HCT116 (cell line): ENCODE data around the gene FNBP1L. TPM values are rescaled to one million over a fixed set of nuclear protein-coding genes. Genes with fewer than 3 reads are reported as not detected.

ENCODE experiments used
- ATAC-seq: fragments of 200-7000 bp; cut with Tn5 transposase; 2 replicates; pipeline ENCODE4 v1.9.1; 2020; ENCODE audit warnings: mild to moderate bottlenecking, moderate library complexity
- BruUV-seq: library from RNA; stranded (reverse); fragments of 400-500 nt; replicated peaks from 2 replicates; lab custom pipeline; 2021; lab: Mats Ljungman, UMichigan
- CTCF ChIA-PET: fragments of 300-600 bp; sonication (Branson Sonifier 250); formaldehyde crosslinking; loops from one replicate; lab custom pipeline; 2021; ENCODE audit warnings: antibody characterized with exemption; lab: Charles Lee
- POLR2A ChIA-PET: fragments of 300-600, 350-600 bp; sonication (Branson Sonifier 250); formaldehyde crosslinking; loops from one replicate; lab custom pipeline; 2021; ENCODE audit warnings: antibody characterized with exemption; lab: Charles Lee
- RAD21 ChIA-PET, 2 experiments: fragments of 300-600 bp; sonication (Branson Sonifier 250); formaldehyde crosslinking; loops; one replicate each; lab custom pipeline; 2023; ENCODE audit warnings: low total read pairs in 2 of 2; ENCODE audit not compliant: uncharacterized antibody in 2 of 2, unreplicated experiment in 2 of 2, low non-redundant PET in 1 of 2; lab: Charles Lee
- DNase-seq: peaks from one replicate; pipeline ENCODE4 v3.0.0-alpha.2; 2010; ENCODE audit warnings: low read depth, low spot score
- H2AFZ ChIP-seq: fragments of 200-600 bp; shearing (Covaris generic), sonication (generic); 2 replicates; pipeline ENCODE4 v1.6.1; 2017; ENCODE audit warnings: low read depth, mixed run types, mixed read lengths, antibody characterized with exemption, low read length; ENCODE audit not compliant: poor library complexity, severe bottlenecking
- H3K27ac ChIP-seq: 2 replicates; pipeline ENCODE4 v1.5.1; 2012; ENCODE audit warnings: low read depth, low read length
- H3K27me3 ChIP-seq: fragments of 200-600 bp; sonication (generic); 2 replicates; pipeline ENCODE4 v1.6.1; 2016; ENCODE audit warnings: mixed run types, low read length, mixed read lengths; ENCODE audit not compliant: insufficient read depth
- H3K36me3 ChIP-seq, 2 experiments: fragments of 200-500 bp in 1 of 2; fragments of 200-600 bp in 1 of 2; sonication (Bioruptor generic) in 1 of 2; sonication (generic) in 1 of 2; 2 replicates each; pipeline versions ENCODE4 v1.5.1 to v1.6.1; 2014 to 2016; ENCODE audit warnings: low read length in 2 of 2, inconsistent platforms in 1 of 2, mixed read lengths in 1 of 2, mixed run types in 1 of 2; ENCODE audit not compliant: insufficient read depth in 2 of 2, control insufficient read depth in 1 of 2
- H3K4me1 ChIP-seq, 2 experiments: fragments of 200-600 bp in 1 of 2; sonication (generic) in 1 of 2; 2 replicates each; pipeline versions ENCODE4 v1.5.1 to v1.6.1; 2012 to 2017; ENCODE audit warnings: low read length in 2 of 2, inconsistent platforms in 1 of 2, mild to moderate bottlenecking in 1 of 2, mixed read lengths in 1 of 2, mixed run types in 1 of 2, moderate library complexity in 1 of 2; ENCODE audit not compliant: insufficient read depth in 2 of 2, control insufficient read depth in 1 of 2
- H3K4me2 ChIP-seq: fragments of 200-600 bp; sonication (generic); 2 replicates; pipeline ENCODE4 v1.6.1; 2017; ENCODE audit warnings: mixed run types, low read length, mixed read lengths
- H3K4me3 ChIP-seq, 2 experiments: fragments of 200-600 bp in 1 of 2; sonication (generic) in 1 of 2; replicated peaks in 1 of 2; 2 replicates each; pipeline ENCODE4 v1.5.1; 2011 to 2016; ENCODE audit warnings: low read length in 2 of 2, control low read depth in 1 of 2, low read depth in 1 of 2, mild to moderate bottlenecking in 1 of 2, mixed read lengths in 1 of 2, mixed run types in 1 of 2
- H3K79me2 ChIP-seq: fragments of 200-600 bp; sonication (generic); 2 replicates; pipeline ENCODE4 v1.6.1; 2017; ENCODE audit warnings: mild to moderate bottlenecking, mixed run types, low read length, moderate library complexity, mixed read lengths; ENCODE audit not compliant: insufficient read depth
- H3K9ac ChIP-seq: fragments of 200-600 bp; sonication (generic); 2 replicates; pipeline ENCODE4 v1.6.1; 2016; ENCODE audit warnings: low read length, mixed read lengths
- H3K9me2 ChIP-seq: fragments of 200-600 bp; sonication (generic), shearing (Covaris generic); 2 replicates; pipeline ENCODE4 v1.6.1; 2017; ENCODE audit warnings: mixed run types, mild to moderate bottlenecking, moderate library complexity; ENCODE audit not compliant: insufficient read depth
- H3K9me3 ChIP-seq, 2 experiments: fragments of 200-500 bp in 1 of 2; fragments of 200-600 bp in 1 of 2; sonication (Bioruptor generic) in 1 of 2; sonication (generic) in 1 of 2; 2 replicates each; pipeline ENCODE4 v1.6.1; 2014 to 2017; ENCODE audit warnings: low read length in 2 of 2, mixed read lengths in 2 of 2, inconsistent platforms in 1 of 2, low read depth in 1 of 2, mild to moderate bottlenecking in 1 of 2, mixed run types in 1 of 2, moderate library complexity in 1 of 2; ENCODE audit not compliant: control insufficient read depth in 1 of 2, insufficient read depth in 1 of 2
- H4K20me1 ChIP-seq: fragments of 200-600 bp; sonication (generic), shearing (Covaris generic); 2 replicates; pipeline ENCODE4 v1.6.1; 2017; ENCODE audit warnings: mixed run types, mild to moderate bottlenecking, moderate library complexity; ENCODE audit not compliant: insufficient read depth
- CBX3 ChIP-seq: IDR thresholded peaks from 2 replicates; pipeline ENCODE4 v1.6.1; 2012; ENCODE audit warnings: low read depth
- ELF1 ChIP-seq: IDR thresholded peaks from 2 replicates; pipeline ENCODE4 v1.6.1; 2012; ENCODE audit warnings: low read depth, borderline replicate concordance
- FOSL1 ChIP-seq: IDR thresholded peaks from 2 replicates; pipeline ENCODE4 v1.6.1; 2012; ENCODE audit warnings: low read depth
- POLR2A ChIP-seq: IDR thresholded peaks from 2 replicates; pipeline ENCODE4 v1.7.0; 2011; ENCODE audit warnings: borderline replicate concordance; ENCODE audit not compliant: insufficient read depth, insufficient read length; ENCODE audit errors: extremely low read depth
- POLR2AphosphoS5 ChIP-seq: IDR thresholded peaks from 2 replicates; pipeline ENCODE4 v1.6.1; 2011; ENCODE audit warnings: mild to moderate bottlenecking, low read depth, low read length, moderate library complexity
- RAD21 ChIP-seq: IDR thresholded peaks from 2 replicates; pipeline ENCODE4 v1.6.1; 2012; ENCODE audit warnings: low read depth, mild to moderate bottlenecking
- SP1 ChIP-seq: IDR thresholded peaks from 2 replicates; pipeline ENCODE4 v1.6.1; 2012; ENCODE audit warnings: low read depth
- TCF7L2 ChIP-seq: IDR thresholded peaks from 2 replicates; pipeline ENCODE4 v1.7.0; 2011; ENCODE audit warnings: borderline replicate concordance, inconsistent platforms; ENCODE audit not compliant: insufficient read depth, insufficient read length; ENCODE audit errors: extremely low read depth
- intact Hi-C: fragments of 100-400 bp; cut with micrococcal nuclease; formaldehyde crosslinking; loops from 2 replicates; pipeline ENCODE4 v1.10.0; 2022
- total RNA-seq: library from RNA; stranded (reverse); gene quantifications from one replicate; pipeline ENCODE4 v1.2.1, GENCODE V29; 2021; ENCODE audit not compliant: unreplicated experiment
- TF ChIP-seq, protein P1 (sequence below): IDR thresholded peaks from 2 replicates; pipeline ENCODE4 v1.6.1; 2012; ENCODE audit warnings: low read depth

The FNBP1L gene
- total RNA-seq, 1 experiment from 2014 or later: 26.1 TPM

DNA sequence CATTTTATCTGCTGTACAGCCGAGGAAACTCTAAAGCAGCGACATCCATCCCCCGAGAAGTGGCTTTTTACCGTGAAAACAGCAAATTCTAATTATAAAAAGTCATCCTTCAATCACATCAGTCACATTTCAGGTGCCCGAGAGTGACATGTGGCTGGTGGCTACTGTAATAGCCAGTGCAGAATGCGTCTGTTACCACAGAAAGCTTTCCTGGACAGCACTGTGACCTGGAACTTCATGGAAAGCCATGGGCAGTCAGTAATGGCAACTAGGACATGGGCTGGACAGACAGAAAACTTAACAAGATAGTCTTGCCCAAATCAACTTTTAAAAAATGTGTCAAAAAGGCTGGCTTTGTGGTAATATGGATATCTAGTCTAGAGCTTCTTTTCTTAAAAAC, 127.1 kb downstream of the FNBP1L start:
- no peaks in the 10 kb centered on the region for H3K9me2 ChIP-seq
- no peak overlapping the region for H3K4me3 ChIP-seq
- TF ChIP-seq, protein P1, sequence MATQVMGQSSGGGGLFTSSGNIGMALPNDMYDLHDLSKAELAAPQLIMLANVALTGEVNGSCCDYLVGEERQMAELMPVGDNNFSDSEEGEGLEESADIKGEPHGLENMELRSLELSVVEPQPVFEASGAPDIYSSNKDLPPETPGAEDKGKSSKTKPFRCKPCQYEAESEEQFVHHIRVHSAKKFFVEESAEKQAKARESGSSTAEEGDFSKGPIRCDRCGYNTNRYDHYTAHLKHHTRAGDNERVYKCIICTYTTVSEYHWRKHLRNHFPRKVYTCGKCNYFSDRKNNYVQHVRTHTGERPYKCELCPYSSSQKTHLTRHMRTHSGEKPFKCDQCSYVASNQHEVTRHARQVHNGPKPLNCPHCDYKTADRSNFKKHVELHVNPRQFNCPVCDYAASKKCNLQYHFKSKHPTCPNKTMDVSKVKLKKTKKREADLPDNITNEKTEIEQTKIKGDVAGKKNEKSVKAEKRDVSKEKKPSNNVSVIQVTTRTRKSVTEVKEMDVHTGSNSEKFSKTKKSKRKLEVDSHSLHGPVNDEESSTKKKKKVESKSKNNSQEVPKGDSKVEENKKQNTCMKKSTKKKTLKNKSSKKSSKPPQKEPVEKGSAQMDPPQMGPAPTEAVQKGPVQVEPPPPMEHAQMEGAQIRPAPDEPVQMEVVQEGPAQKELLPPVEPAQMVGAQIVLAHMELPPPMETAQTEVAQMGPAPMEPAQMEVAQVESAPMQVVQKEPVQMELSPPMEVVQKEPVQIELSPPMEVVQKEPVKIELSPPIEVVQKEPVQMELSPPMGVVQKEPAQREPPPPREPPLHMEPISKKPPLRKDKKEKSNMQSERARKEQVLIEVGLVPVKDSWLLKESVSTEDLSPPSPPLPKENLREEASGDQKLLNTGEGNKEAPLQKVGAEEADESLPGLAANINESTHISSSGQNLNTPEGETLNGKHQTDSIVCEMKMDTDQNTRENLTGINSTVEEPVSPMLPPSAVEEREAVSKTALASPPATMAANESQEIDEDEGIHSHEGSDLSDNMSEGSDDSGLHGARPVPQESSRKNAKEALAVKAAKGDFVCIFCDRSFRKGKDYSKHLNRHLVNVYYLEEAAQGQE: no peak
- TF ChIP-seq CBX3 (no peak), SP1 (no peak), RAD21 (no peak), POLR2AphosphoS5 (no peak), TCF7L2 (no peak), POLR2A (no peak), FOSL1 (no peak), ELF1 (no peak)
- TF ChIP-seq, all 23 proteins: peak for 0
- no peak for DNase-seq
- H3K27ac ChIP-seq: no peak overlapping the region
- ATAC-seq: no peak
- H3K4me1 ChIP-seq: no peaks in the 10 kb centered on the region
- H3K36me3 ChIP-seq: peaks cover under 1 to 61% of the 10 kb centered on the region in 2 experiments; a peak in 1 of 4 replicates
- RAD21 ChIA-PET: no interaction called here
- no peak overlapping the region for H3K9ac ChIP-seq
- no peaks in the 10 kb centered on the region for H3K9me3 ChIP-seq
- intact Hi-C loops: no loop called here
- peaks cover 6% of the 10 kb centered on the region; the same call in 1 of the 2 replicates for H3K79me2 ChIP-seq
- H4K20me1 ChIP-seq: no peaks in the 10 kb centered on the region
- no peak overlapping the region for H2AFZ ChIP-seq
- H3K27me3 ChIP-seq: no peaks in the 10 kb centered on the region
- CTCF ChIA-PET: no interaction called here
- no peak overlapping the region for H3K4me2 ChIP-seq
- no TSS peak for BruUV-seq
- POLR2A ChIA-PET: no interaction called here
